GM12872 (cell line): ENCODE results near the gene TAPBP.

Source experiments
- TF ChIP-seq, protein P1 (sequence below): IDR thresholded peaks from 3 replicates; pipeline ENCODE4 v1.5.1; 2011; ENCODE audit warnings: low read depth, mild to moderate bottlenecking, low read length, moderate library complexity; ENCODE audit not compliant: insufficient read depth

Gene TAPBP

DNA sequence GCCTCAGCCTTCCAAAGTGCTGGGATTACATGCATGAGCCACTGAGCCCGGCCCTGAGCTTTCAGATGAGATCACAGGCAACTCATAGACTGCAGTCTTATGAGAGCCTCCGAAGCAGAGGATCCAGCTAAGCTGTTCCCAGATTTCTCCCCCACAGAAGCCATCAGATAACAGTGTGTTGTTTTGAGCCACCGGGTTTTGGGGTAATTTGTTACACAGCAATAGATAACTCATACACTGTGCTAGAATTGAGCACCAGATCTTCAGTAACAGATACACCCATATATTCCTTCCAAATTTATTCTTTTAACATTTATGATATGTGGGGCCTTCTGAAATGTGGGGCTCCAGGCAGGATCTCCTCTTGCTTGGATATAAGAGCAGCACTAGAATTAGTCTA, 22.6 kb upstream of the TAPBP start:
- TF ChIP-seq, protein P1, sequence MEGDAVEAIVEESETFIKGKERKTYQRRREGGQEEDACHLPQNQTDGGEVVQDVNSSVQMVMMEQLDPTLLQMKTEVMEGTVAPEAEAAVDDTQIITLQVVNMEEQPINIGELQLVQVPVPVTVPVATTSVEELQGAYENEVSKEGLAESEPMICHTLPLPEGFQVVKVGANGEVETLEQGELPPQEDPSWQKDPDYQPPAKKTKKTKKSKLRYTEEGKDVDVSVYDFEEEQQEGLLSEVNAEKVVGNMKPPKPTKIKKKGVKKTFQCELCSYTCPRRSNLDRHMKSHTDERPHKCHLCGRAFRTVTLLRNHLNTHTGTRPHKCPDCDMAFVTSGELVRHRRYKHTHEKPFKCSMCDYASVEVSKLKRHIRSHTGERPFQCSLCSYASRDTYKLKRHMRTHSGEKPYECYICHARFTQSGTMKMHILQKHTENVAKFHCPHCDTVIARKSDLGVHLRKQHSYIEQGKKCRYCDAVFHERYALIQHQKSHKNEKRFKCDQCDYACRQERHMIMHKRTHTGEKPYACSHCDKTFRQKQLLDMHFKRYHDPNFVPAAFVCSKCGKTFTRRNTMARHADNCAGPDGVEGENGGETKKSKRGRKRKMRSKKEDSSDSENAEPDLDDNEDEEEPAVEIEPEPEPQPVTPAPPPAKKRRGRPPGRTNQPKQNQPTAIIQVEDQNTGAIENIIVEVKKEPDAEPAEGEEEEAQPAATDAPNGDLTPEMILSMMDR = no peak

DNA sequence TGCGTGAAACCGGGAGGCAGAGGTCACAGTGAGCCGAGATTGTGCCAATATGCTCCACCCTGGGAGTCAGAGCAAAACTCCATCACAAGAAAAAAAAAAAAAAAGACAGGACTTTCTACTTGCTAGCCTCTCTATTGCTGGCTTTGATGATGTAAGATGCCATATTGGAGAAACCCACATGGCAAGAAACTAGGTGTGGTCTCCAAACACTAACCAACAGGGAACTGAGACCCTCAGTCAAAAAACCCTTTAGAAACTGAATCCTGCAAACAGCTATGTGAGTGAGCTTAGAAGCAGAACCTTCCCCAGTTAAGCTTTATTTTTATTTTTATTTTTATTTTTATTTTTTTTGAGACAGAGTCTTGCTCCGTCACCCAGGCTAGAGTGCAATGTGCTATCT, 22.0 kb upstream of the TAPBP start:
- TF ChIP-seq, protein P1 = no peak

DNA sequence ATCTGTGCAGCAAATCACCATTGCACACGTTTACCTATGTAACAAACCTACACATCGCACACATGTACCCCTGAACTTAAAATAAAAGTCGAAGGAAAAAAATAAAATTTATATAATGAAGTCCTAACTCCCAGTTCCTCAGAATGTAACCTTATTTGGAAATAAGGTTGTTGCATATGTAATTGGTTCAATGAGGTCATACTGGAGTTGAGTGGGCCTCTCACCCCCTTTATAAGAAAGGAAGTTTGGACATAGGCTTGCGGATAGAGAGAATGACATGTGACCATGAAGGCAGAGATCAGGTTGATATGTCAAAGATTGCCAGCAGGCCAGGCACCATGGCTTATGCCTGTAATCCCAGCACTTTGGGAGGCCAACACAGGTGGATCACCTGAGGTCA, 19.8 kb upstream of the TAPBP start:
- TF ChIP-seq, protein P1 = no peak

DNA sequence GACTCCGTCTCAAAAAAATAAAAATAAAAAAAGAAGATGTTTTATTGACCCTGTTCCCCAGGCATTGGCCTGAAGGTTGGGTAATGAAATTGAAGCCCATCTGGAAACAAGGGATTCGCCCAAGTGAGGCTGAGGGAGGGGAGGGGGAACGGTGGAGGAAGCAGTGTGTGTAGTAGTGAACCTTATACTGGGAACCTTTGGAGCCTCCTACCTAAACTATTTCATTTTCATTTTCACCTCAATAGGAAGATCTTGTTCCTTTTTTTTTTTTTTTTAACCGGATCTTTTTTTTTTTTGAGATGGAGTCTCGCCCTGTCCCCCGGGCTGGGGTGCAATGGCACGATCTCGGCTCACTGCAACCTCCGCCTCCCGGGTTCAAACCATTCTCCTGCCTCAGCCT, 16.9 kb upstream of the TAPBP start:
- TF ChIP-seq, protein P1 = no peak

DNA sequence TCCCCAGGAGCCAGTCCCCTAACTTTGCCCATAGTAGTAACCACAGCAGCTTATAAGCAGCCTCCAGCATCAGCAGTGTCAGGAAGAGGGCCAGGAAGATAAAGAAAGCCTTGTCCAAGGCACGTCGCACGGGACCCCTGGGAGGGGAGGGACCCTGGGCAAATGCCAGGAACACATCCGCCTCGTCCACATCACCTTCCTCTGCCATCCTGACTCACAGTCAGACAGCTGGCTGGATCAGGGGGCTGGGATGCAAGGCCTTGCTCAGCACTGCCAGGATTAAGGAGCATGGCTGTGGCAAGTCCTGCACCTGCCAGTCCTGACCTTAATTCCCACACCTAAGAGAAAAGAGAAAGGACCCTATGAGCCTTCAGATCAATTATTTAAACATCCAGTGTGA, 15.2 kb upstream of the TAPBP start:
- TF ChIP-seq, protein P1 = no peak

DNA sequence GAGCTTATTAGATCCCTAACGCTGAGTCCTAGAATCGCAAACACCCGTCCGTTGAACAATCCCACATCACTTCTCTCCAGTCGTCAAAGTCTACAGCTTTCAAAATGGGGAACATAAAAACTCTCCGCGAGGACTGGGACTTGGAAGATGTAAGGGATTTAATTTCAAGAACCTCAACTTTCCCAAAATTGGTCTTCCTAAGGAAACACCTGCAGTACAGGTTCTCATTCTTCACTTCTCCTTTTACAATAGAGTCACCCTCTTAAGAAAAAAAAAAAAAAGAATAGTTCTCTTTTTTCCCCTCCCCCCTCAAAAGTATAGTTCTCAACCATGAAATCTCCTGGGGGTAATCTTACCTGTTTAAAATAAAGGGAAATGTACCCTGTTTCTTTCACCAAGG, 10.2 kb upstream of the TAPBP start:
- TF ChIP-seq, protein P1 = no peak

DNA sequence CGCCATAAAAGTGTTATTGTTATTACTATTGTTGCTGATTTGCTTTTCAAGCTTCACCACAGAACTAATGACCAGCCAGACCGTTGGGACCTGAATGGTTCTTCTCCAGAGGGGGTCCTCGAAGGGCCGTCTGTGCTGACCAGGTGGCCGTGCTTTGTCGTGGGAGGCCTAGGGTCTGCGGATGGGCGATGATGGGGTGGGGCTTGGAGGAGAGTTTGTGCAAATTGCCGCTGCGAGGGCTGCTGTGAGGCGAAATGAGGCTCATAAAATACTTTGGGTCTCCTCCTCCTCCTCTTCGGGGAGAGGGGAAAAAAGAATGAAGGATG, 9.7 kb upstream of the TAPBP start:
- TF ChIP-seq, protein P1 = no peak

DNA sequence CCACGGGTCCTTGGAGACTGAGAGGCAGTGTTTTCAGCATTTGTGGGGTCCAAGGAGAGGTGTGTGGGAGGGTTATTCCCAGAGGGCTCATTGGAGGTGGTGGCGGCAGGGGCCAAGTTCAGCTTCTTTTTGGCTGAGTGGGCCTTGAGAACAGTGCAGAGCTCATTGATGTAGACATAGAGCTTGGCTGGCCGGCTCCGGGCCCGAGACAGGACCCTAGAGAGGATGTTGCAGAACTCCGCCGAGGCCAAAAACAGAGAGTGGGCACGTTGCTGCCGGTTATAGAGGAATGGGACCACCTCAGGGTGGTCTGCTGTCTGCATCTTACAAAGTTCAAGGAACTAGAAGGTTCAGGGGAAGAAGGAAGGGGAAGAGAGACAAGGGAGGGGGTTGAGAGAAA, 7.3 kb upstream of the TAPBP start:
- TF ChIP-seq, protein P1 = no peak
